BLaER1 treated with 17β-estradiol and CSF1 and Interleukin-3, amounts not matched to agents 10 nM and 100 nM (cell line): Measurements from ENCODE around the gene SRRT.
A peak's percentile ranks its signal among the peaks of the same experiment; 100 is the strongest.
"Not testable (repeated sequence)": the region's sequence is repeated elsewhere in the genome, so short reads cannot be mapped to it uniquely, and the experiment has no call there.

Experiments used
- H3K27ac ChIP-seq, 11 experiments: shearing (Covaris generic); formaldehyde crosslinking; 2 replicates each; pipeline ENCODE4 v1.8.1; 2022
- H3K27me3 ChIP-seq, 11 experiments: shearing (Covaris generic); formaldehyde crosslinking; 2 replicates each; pipeline ENCODE4 v1.8.1; 2022
- H3K36me3 ChIP-seq, 11 experiments: shearing (Covaris generic); formaldehyde crosslinking; 2 replicates each; pipeline ENCODE4 v1.8.1; 2022
- H3K4me1 ChIP-seq, 10 experiments: shearing (Covaris generic); formaldehyde crosslinking; 2 replicates each; pipeline ENCODE4 v1.8.1; 2022
- H3K4me2 ChIP-seq, 11 experiments: shearing (Covaris generic); formaldehyde crosslinking; 2 replicates each; pipeline ENCODE4 v1.8.1; 2022
- H3K4me3 ChIP-seq, 10 experiments: shearing (Covaris generic); formaldehyde crosslinking; 2 replicates each; pipeline ENCODE4 v1.8.1; 2022
- H3K9ac ChIP-seq, 11 experiments: shearing (Covaris generic); formaldehyde crosslinking; 2 replicates each; pipeline ENCODE4 v1.8.1; 2022
- H3K9me3 ChIP-seq, 11 experiments: shearing (Covaris generic); formaldehyde crosslinking; replicated peaks in 1 of 11; 2 replicates each; pipeline ENCODE4 v1.8.1; 2022
- H4K20me1 ChIP-seq, 11 experiments: shearing (Covaris generic); formaldehyde crosslinking; 2 replicates each; pipeline ENCODE4 v1.8.1; 2022
- Cebpa-rat ChIP-seq, 11 experiments: shearing (Covaris generic); IDR thresholded peaks; 2 replicates each; pipeline ENCODE4 v1.8.1; 2022

The SRRT gene

GRCh38 chr7:100852048-100852872 is 22.6 kb upstream of the SRRT start, which contains the start of gene SLC12A9:
TSS of gene SLC12A9 (plus strand) at chr7:100852713. CDS start at chr7:100854198, 1,485 bp downstream.
- Histone ChIP-seq H3K9ac (peak within 1 kb of the TSS; percentile 57 to 86 (median 82)), H3K4me1 (peaks cover 15 to 42% (median 34%) of the 10 kb centered on the region in 10 experiments), H3K4me3 (peak within 1 kb of the TSS; percentile 68 to 95 (median 83)), H3K36me3 (peaks cover 10 to 34% (median 29%) of the 10 kb centered on the region in 11 experiments; a peak in 21 of 22 replicates), H3K27me3 (no peaks in the 10 kb centered on the region), H4K20me1 (peaks cover 31 to 46% (median 41%) of the 10 kb centered on the region in 11 experiments), H3K9me3 (no peaks in the 10 kb centered on the region), H3K27ac (peak within 1 kb of the TSS; percentile 5 to 86 (median 79); a peak in 21 of 22 replicates), H3K4me2 (peak within 1 kb of the TSS; percentile 85 to 100 (median 97))
- no peak for TF ChIP-seq Cebpa-rat (IDR thresholded peaks at IDR 0.05)

- peaks cover 43 to 66% (median 62%) of the 10 kb centered on the region in 11 experiments for H4K20me1 ChIP-seq
- H3K9me3 ChIP-seq, result no peaks in the 10 kb centered on the region
- no peaks in the 10 kb centered on the region for H3K27me3 ChIP-seq
- peaks cover 14 to 55% (median 47%) of the 10 kb centered on the region in 11 experiments; a peak in 21 of 22 replicates for H3K36me3 ChIP-seq
- peak overlapping the region in 7 of 11 experiments; percentile 10 to 86 (median 33); a peak in 6 of 22 replicates for H3K27ac ChIP-seq
- peak overlapping the region; percentile 57 to 86 (median 82); a peak in 20 of 22 replicates for H3K9ac ChIP-seq
- TF ChIP-seq Cebpa-rat (IDR thresholded peaks at IDR 0.05), result no peak
- H3K4me2 ChIP-seq, result peak overlapping the region; percentile 85 to 100 (median 97)
- peak overlapping the region; percentile 68 to 95 (median 83); a peak in 19 of 20 replicates for H3K4me3 ChIP-seq
- peaks cover 15 to 42% (median 34%) of the 10 kb centered on the region in 10 experiments for H3K4me1 ChIP-seq
Measured at GRCh38 chr7:100854146-100854895, 20.6 kb upstream of the SRRT start.

- peaks cover 15 to 37% (median 33%) of the 10 kb centered on the region in 10 experiments for H3K4me1 ChIP-seq
- peaks cover 14 to 61% (median 52%) of the 10 kb centered on the region in 11 experiments for H3K36me3 ChIP-seq
- not testable (repeated sequence) for H3K27me3 ChIP-seq, H3K27ac ChIP-seq, H3K9me3 ChIP-seq, H3K4me3 ChIP-seq
- peak overlapping the region in 7 of 11 experiments; percentile 10 to 84 (median 50); a peak in 7 of 22 replicates for H3K9ac ChIP-seq
- peaks cover 49 to 72% (median 68%) of the 10 kb centered on the region in 11 experiments for H4K20me1 ChIP-seq
- H3K4me2 ChIP-seq, result peak overlapping the region in 9 of 11 experiments; percentile 35 to 100 (median 97); a peak in 15 of 22 replicates
Measured at GRCh38 chr7:100854899-100855298, 20.0 kb upstream of the SRRT start.

- no peak for TF ChIP-seq Cebpa-rat (IDR thresholded peaks at IDR 0.05)
- Histone ChIP-seq H3K27ac (no peak overlapping the region), H4K20me1 (peaks cover 52 to 78% (median 74%) of the 10 kb centered on the region in 11 experiments), H3K9me3 (no peaks in the 10 kb centered on the region), H3K9ac (peak overlapping the region in 7 of 11 experiments; percentile 10 to 84 (median 31); a peak in 4 of 22 replicates), H3K4me3 (no peak overlapping the region), H3K27me3 (no peaks in the 10 kb centered on the region), H3K4me1 (peaks cover 16 to 39% (median 37%) of the 10 kb centered on the region in 10 experiments), H3K36me3 (peaks cover 20 to 67% (median 59%) of the 10 kb centered on the region in 11 experiments), H3K4me2 (peak overlapping the region in 8 of 11 experiments; percentile 35 to 100 (median 96); a peak in 13 of 22 replicates)
Measured at GRCh38 chr7:100855515-100855914, 19.4 kb upstream of the SRRT start.

- 0 out of 22 replicates have a peak overlapping the region, but pooled peaks of 1 of the 11 experiments have one; percentile 6 for H3K4me2 ChIP-seq
- H3K9me3 ChIP-seq, result no peaks in the 10 kb centered on the region
- H3K4me1 ChIP-seq, result peaks cover 24 to 48% (median 36%) of the 10 kb centered on the region in 10 experiments
- peaks cover 52 to 91% (median 87%) of the 10 kb centered on the region in 11 experiments for H4K20me1 ChIP-seq
- H3K27ac ChIP-seq, result no peak overlapping the region
- peaks cover 34 to 81% (median 72%) of the 10 kb centered on the region in 11 experiments for H3K36me3 ChIP-seq
- H3K9ac ChIP-seq, result peak overlapping the region in 6 of 11 experiments; percentile 0 to 38 (median 22); a peak in 4 of 22 replicates
- no peaks in the 10 kb centered on the region for H3K27me3 ChIP-seq
- H3K4me3 ChIP-seq, result no peak overlapping the region
- no peak for TF ChIP-seq Cebpa-rat (IDR thresholded peaks at IDR 0.05)
Measured at GRCh38 chr7:100856871-100857282, 18.0 kb upstream of the SRRT start.

- Histone ChIP-seq H3K27ac (no peak overlapping the region), H3K9me3 (no peaks in the 10 kb centered on the region)
Measured at GRCh38 chr7:100859856-100860255, 15.0 kb upstream of the SRRT start.

GRCh38 chr7:100860702-100861615 is 13.9 kb upstream of the SRRT start:
- Histone ChIP-seq H4K20me1 (peaks cover 31 to 86% (median 68%) of the 10 kb centered on the region in 11 experiments; a peak in 21 of 22 replicates), H3K9me3 (no peaks in the 10 kb centered on the region), H3K36me3 (peaks cover 46 to 99% (median 94%) of the 10 kb centered on the region in 11 experiments), H3K9ac (no peak overlapping the region), H3K4me2 (peak overlapping the region in 2 of 11 experiments; percentile 6 to 12; a peak in 5 of 22 replicates), H3K4me3 (no peak overlapping the region), H3K4me1 (peaks cover 20 to 60% (median 46%) of the 10 kb centered on the region in 10 experiments), H3K27ac (no peak overlapping the region), H3K27me3 (no peaks in the 10 kb centered on the region)
- no peak for TF ChIP-seq Cebpa-rat (IDR thresholded peaks at IDR 0.05)

More at GRCh38 chr7:100859856-100860255, 15.0 kb upstream of the SRRT start:
- no peaks in the 10 kb centered on the region for H3K27me3 ChIP-seq
- peaks cover 40 to 97% (median 79%) of the 10 kb centered on the region in 11 experiments; a peak in 21 of 22 replicates for H4K20me1 ChIP-seq
- H3K4me2 ChIP-seq, result no peak overlapping the region
- no peak overlapping the region for H3K4me3 ChIP-seq
- no peak overlapping the region for H3K9ac ChIP-seq
- peaks cover 22 to 60% (median 45%) of the 10 kb centered on the region in 10 experiments for H3K4me1 ChIP-seq
- H3K36me3 ChIP-seq, result peaks cover 46 to 100% (median 95%) of the 10 kb centered on the region in 11 experiments
- no peak for TF ChIP-seq Cebpa-rat (IDR thresholded peaks at IDR 0.05)
